Osteoblast (primary cell): ENCODE results near the gene TAF5L. TPM values are rescaled to one million over a fixed set of nuclear protein-coding genes. Genes with fewer than 3 reads are reported as not detected.
A peak's percentile ranks its signal among the peaks of the same experiment; 100 is the strongest.

ENCODE experiments used
- DNase-seq: peaks from one replicate; pipeline ENCODE4 v3.0.0; 2011; ENCODE audit warnings: low spot score, mixed read lengths; ENCODE audit not compliant: insufficient read length; ENCODE audit errors: missing footprints
- H2AFZ ChIP-seq: 2 replicates; pipeline ENCODE4 v1.6.0; 2011; ENCODE audit warnings: mild to moderate bottlenecking, low read length
- H3K27ac ChIP-seq: 2 replicates; pipeline ENCODE4 v1.5.1; 2011; ENCODE audit warnings: mild to moderate bottlenecking, low read depth, low read length, moderate library complexity
- H3K27me3 ChIP-seq: 2 replicates; pipeline ENCODE4 v1.6.0; 2012; ENCODE audit warnings: mild to moderate bottlenecking, control low read depth, inconsistent platforms, low read length, moderate library complexity; ENCODE audit not compliant: insufficient read depth
- H3K36me3 ChIP-seq: 2 replicates; pipeline ENCODE4 v1.5.1; 2011; ENCODE audit warnings: mild to moderate bottlenecking, low read length, control low read depth, moderate library complexity; ENCODE audit not compliant: insufficient read depth
- H3K4me1 ChIP-seq: 2 replicates; pipeline ENCODE4 v1.5.1; 2011; ENCODE audit warnings: mild to moderate bottlenecking, low read length, control low read depth, moderate library complexity; ENCODE audit not compliant: insufficient read depth
- H3K4me2 ChIP-seq: 2 replicates; pipeline ENCODE4 v1.6.0; 2011; ENCODE audit warnings: mild to moderate bottlenecking, low read length; ENCODE audit not compliant: insufficient read depth
- H3K4me3 ChIP-seq: fragments of 200-600 bp; sonication (generic); 3 replicates; pipeline ENCODE4 v1.5.1; 2012; ENCODE audit warnings: mild to moderate bottlenecking, low read length, inconsistent platforms; ENCODE audit not compliant: insufficient read depth
- H3K79me2 ChIP-seq: 2 replicates; pipeline ENCODE4 v1.6.0; 2012; ENCODE audit warnings: mild to moderate bottlenecking, low read length, control low read depth, inconsistent platforms; ENCODE audit not compliant: insufficient read depth
- H3K9me3 ChIP-seq: 2 replicates; pipeline ENCODE4 v1.5.1; 2011; ENCODE audit warnings: low read depth, low read length, control low read depth
- H4K20me1 ChIP-seq: 2 replicates; pipeline ENCODE4 v1.6.0; 2012; ENCODE audit warnings: mild to moderate bottlenecking, low read length, control low read depth; ENCODE audit not compliant: insufficient read depth
- total RNA-seq: library from RNA; depleted of rRNA; stranded (reverse); fragments of >200 nt; gene quantifications from 2 replicates; pipeline ENCODE4 v1.2.3, GENCODE V29; 2012
- TF ChIP-seq, protein P1 (sequence below): IDR thresholded peaks from 2 replicates; pipeline ENCODE4 v1.5.1; 2011; ENCODE audit warnings: mild to moderate bottlenecking, low read depth, low read length, moderate library complexity; ENCODE audit errors: extremely low read depth

The TAF5L gene
- total RNA-seq, 1 donor = 13.4 TPM

DNA sequence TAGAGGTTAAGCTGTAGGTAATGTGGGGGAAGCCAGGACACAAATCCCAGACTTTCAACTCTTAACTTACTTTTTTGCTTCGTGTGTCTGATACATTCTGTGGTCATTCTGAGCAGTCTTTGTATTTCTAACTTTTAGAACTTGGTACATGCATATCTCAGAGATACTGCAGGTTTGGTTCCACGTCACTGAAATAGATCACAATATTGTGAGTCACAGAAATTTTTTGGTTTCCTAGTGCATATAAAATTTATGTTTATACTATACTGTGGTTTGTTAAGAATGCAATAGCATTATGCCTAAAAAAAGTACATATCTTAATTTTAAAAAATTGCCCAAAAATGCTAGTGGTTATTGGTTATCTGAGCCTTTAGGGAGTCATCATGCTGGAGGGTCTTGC, 3.3 kb upstream of the TAF5L start:
- H4K20me1 ChIP-seq = peaks cover 12% of the 10 kb centered on the region
- H3K36me3 ChIP-seq = no peaks in the 10 kb centered on the region
- H3K9me3 ChIP-seq = no peaks in the 10 kb centered on the region
- H3K27ac ChIP-seq = peak overlapping the region; percentile 65
- H3K4me2 ChIP-seq = no peak overlapping the region
- H3K79me2 ChIP-seq = peaks cover 70% of the 10 kb centered on the region
- no peaks in the 10 kb centered on the region for H3K27me3 ChIP-seq
- TF ChIP-seq, protein P1, sequence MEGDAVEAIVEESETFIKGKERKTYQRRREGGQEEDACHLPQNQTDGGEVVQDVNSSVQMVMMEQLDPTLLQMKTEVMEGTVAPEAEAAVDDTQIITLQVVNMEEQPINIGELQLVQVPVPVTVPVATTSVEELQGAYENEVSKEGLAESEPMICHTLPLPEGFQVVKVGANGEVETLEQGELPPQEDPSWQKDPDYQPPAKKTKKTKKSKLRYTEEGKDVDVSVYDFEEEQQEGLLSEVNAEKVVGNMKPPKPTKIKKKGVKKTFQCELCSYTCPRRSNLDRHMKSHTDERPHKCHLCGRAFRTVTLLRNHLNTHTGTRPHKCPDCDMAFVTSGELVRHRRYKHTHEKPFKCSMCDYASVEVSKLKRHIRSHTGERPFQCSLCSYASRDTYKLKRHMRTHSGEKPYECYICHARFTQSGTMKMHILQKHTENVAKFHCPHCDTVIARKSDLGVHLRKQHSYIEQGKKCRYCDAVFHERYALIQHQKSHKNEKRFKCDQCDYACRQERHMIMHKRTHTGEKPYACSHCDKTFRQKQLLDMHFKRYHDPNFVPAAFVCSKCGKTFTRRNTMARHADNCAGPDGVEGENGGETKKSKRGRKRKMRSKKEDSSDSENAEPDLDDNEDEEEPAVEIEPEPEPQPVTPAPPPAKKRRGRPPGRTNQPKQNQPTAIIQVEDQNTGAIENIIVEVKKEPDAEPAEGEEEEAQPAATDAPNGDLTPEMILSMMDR = no peak
- H3K4me3 ChIP-seq = no peak overlapping the region
- H3K4me1 ChIP-seq = peaks cover 37% of the 10 kb centered on the region
- no peak overlapping the region for H2AFZ ChIP-seq
- no peak for DNase-seq

DNA sequence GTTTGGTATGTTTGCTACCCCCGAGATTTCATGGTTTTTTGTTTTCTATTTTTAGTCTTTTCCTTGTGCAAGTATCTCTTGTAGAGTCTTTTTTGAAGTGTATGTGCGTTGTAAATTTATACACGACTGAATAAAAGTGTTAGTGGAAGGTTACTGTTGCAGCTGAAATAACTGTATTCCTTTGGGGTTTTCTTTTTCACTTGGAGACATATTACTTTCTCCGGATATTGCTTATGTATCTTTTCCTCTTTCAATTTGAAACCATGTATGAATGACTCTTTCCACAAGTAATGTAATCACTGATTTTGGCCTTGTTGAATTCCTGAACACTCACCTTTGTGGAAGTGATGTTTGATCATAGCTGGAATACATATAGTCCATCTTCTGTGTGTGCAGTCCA, 1.1 kb upstream of the TAF5L start:
- H3K4me1 ChIP-seq = peaks cover 37% of the 10 kb centered on the region
- no peaks in the 10 kb centered on the region for H3K9me3 ChIP-seq
- peak overlapping the region; percentile 93 for H3K4me2 ChIP-seq
- peaks cover 23% of the 10 kb centered on the region for H4K20me1 ChIP-seq
- H3K27ac ChIP-seq = peak overlapping the region; percentile 17
- H2AFZ ChIP-seq = peak overlapping the region; percentile 65
- peak overlapping the region; percentile 96 for H3K4me3 ChIP-seq
- TF ChIP-seq, protein P1 = no peak
- no peaks in the 10 kb centered on the region for H3K27me3 ChIP-seq
- peaks cover 84% of the 10 kb centered on the region for H3K79me2 ChIP-seq
- DNase-seq = peak; percentile 81
- H3K36me3 ChIP-seq = no peaks in the 10 kb centered on the region

DNA sequence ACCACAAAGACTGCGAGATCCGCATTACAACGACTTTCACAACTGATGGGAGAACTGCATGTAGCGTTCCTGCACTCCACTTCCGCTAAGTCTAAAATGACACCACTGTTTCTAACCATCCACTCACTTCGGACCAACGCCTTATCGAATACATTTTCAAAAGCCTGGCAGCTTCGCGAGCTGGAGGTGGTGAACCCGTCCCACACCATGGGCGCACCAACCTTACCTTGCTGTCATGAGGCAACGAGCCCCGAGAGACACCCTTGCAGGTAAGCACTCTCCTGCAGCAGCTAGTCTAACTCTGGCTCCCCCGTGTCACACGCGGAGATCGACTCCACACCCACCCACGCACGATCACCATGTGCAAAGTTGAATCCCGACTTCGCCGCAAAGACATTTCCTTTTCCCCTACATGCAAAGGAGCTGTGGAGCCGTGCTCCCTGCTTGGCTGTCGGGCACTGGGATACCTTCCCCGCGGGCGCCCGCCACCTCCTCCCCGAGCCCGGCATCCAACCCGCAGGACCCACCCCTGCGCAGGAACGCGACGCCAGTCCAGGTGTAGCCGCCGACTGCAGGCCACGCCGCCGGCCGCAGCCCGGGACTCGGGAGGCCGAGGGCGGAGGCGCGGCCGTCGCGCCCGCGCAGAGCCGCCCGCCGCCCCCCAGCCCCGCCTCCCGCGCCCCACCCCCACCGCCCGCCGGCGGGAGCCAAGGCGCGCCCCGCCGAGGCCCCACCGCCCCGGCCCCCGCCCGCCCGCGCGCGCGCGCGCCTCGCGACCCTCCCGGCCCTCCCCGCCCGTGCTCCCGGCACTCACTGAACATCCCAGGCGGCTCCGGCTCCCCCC, 629 bp downstream of the TAF5L start:
- H3K4me3 ChIP-seq = peak overlapping the region; percentile 96
- no peaks in the 10 kb centered on the region for H3K36me3 ChIP-seq
- peak overlapping the region; percentile 69 for H2AFZ ChIP-seq
- peaks cover 85% of the 10 kb centered on the region for H3K79me2 ChIP-seq
- peak overlapping the region; percentile 89 for H3K4me2 ChIP-seq
- TF ChIP-seq, protein P1 = no peak
- H3K27ac ChIP-seq = peak overlapping the region; percentile 42
- H3K27me3 ChIP-seq = no peaks in the 10 kb centered on the region
- no peaks in the 10 kb centered on the region for H3K9me3 ChIP-seq
- peaks cover 52% of the 10 kb centered on the region for H3K4me1 ChIP-seq
- peak; percentile 95 for DNase-seq
- H4K20me1 ChIP-seq = peaks cover 36% of the 10 kb centered on the region

DNA sequence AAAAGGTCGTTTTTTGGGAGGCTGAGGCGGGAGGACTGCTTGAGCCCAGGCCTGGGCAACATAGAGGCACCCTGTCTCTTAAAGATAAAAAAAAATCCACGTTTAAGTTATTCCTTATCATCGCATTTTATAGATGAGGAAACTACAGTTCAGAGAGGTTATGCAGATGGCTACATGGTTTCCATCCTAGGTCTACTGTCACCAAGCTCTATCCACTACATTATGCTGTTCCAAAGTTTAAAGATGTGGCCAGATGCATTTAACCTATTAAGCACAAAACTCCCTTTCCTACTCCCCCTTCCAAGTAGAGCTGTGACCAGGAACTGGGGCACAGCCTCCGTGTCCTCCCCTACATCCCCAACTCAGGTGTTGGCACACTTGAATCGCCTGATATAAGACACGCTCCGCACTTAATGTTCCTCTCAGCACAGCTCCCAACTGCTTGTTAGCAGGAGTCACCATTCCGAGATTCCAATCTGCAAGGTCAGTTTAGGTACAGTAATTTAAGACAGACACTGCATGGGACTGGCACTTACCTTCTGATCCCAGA, 1.3 kb downstream of the TAF5L start:
- Histone ChIP-seq H3K4me1 (peaks cover 45% of the 10 kb centered on the region), H3K4me2 (peak overlapping the region; percentile 89), H3K4me3 (peak overlapping the region; percentile 78), H3K79me2 (peaks cover 85% of the 10 kb centered on the region), H2AFZ (peak overlapping the region; percentile 69), H3K27ac (peak overlapping the region; percentile 42), H3K36me3 (no peaks in the 10 kb centered on the region), H3K9me3 (no peaks in the 10 kb centered on the region), H3K27me3 (no peaks in the 10 kb centered on the region), H4K20me1 (peaks cover 42% of the 10 kb centered on the region)
- TF ChIP-seq, protein P1 = no peak
- peak; percentile 91 for DNase-seq
